Transverse colon (tissue), 4 donors: ENCODE measurements around the gene CLRN2.
A peak's percentile ranks its signal among the peaks of the same experiment; 100 is the strongest.

Experiments used
- POLR2A ChIP-seq: fragments of 450-650 bp; IDR thresholded peaks from one replicate; pipeline ENCODE4 v1.6.1; 2016; ENCODE audit warnings: antibody characterized with exemption, mild to moderate bottlenecking, moderate library complexity
- POLR2AphosphoS5 ChIP-seq, 3 donors: sonication (generic); formaldehyde crosslinking; IDR thresholded peaks; one replicate each; pipeline ENCODE4 v1.6.1; 2016; ENCODE audit warnings: antibody characterized with exemption in 3 of 3
- TF ChIP-seq, protein P1 (sequence below), 5 experiments: fragments of 200-600 bp in 3 of 5; fragments of 450-650 bp in 2 of 5; sonication (generic) in 3 of 5; IDR thresholded peaks; 1 replicate in 2 of 5; 2 replicates in 3 of 5; pipeline ENCODE4 v1.5.1; 2016 to 2017; ENCODE audit warnings: antibody characterized with exemption in 5 of 5, inconsistent platforms in 3 of 5, mild to moderate bottlenecking in 2 of 5, moderate library complexity in 1 of 5

DNA sequence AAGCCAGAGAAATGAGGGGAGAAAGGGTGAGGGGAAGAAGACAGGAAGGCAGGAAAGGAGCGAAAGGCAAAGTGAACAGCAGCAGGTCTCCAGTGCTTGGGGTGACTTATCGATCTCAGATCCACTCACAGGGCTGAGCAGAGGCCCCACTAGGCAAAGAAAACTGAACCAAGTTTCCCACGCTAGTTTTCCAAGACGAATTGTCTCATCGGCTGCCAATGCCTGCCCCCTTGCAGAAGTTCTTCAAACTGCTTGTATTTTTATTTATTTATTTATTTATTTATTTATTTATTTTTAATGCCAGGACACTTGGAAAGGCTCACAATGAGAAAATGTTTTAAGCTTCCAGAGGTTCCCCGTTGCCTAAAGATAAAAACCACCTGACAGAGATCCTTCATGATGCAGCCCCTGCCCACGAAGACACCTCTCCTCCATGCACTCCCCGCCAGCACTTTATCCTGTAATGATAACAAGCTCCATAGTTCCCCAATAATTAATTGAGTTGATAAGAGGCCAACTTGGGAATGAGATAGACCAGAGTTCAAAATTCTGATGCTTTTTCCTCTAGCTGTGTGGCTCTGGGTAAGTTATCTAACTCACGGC is 46.2 kb upstream of the CLRN2 start:
- TF ChIP-seq POLR2AphosphoS5 (IDR thresholded peaks at IDR 0.05) (no peak), POLR2A (no peak)
- TF ChIP-seq, protein P1, sequence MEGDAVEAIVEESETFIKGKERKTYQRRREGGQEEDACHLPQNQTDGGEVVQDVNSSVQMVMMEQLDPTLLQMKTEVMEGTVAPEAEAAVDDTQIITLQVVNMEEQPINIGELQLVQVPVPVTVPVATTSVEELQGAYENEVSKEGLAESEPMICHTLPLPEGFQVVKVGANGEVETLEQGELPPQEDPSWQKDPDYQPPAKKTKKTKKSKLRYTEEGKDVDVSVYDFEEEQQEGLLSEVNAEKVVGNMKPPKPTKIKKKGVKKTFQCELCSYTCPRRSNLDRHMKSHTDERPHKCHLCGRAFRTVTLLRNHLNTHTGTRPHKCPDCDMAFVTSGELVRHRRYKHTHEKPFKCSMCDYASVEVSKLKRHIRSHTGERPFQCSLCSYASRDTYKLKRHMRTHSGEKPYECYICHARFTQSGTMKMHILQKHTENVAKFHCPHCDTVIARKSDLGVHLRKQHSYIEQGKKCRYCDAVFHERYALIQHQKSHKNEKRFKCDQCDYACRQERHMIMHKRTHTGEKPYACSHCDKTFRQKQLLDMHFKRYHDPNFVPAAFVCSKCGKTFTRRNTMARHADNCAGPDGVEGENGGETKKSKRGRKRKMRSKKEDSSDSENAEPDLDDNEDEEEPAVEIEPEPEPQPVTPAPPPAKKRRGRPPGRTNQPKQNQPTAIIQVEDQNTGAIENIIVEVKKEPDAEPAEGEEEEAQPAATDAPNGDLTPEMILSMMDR (IDR thresholded peaks at IDR 0.05), result peak in 3 of 5 experiments; percentile 39 to 45 (median 40)
